Lower lobe of right lung (tissue), 2 donors: ENCODE data around the gene ASB16. TPM values are rescaled to one million over a fixed set of nuclear protein-coding genes. Genes with fewer than 3 reads are reported as not detected.
A peak's percentile ranks its signal among the peaks of the same experiment; 100 is the strongest.

Experiments used
- ATAC-seq, 2 donors: fragments of 200-7000 bp; cut with Tn5 transposase; one replicate each; pipeline ENCODE4 v1.9.1; 2020 to 2022; ENCODE audit warnings: mild to moderate bottlenecking in 2 of 2, moderate library complexity in 2 of 2
- DNase-seq: peaks from one replicate; pipeline ENCODE4 v3.0.0-alpha.2; 2020
- H3K27ac ChIP-seq: fragments of 200-600 bp; one replicate; pipeline ENCODE4 v1.8.0; 2022
- H3K27me3 ChIP-seq: fragments of 200-600 bp; one replicate; pipeline ENCODE4 v1.8.0; 2022; ENCODE audit warnings: low read depth
- H3K36me3 ChIP-seq: fragments of 200-600 bp; one replicate; pipeline ENCODE4 v1.8.0; 2022; ENCODE audit warnings: mild to moderate bottlenecking
- H3K4me1 ChIP-seq: fragments of 200-600 bp; one replicate; pipeline ENCODE4 v1.8.0; 2022
- H3K4me3 ChIP-seq: fragments of 200-600 bp; one replicate; pipeline ENCODE4 v1.8.0; 2022; ENCODE audit warnings: mild to moderate bottlenecking
- H3K9me3 ChIP-seq: fragments of 200-600 bp; one replicate; pipeline ENCODE4 v1.8.0; 2022
- CTCF ChIP-seq: fragments of 200-600 bp; IDR thresholded peaks from one replicate; pipeline ENCODE4 v1.8.0; 2022; ENCODE audit warnings: antibody characterized with exemption, mild to moderate bottlenecking
- intact Hi-C: fragments of 100-400 bp; cut with DNase I; formaldehyde crosslinking; loops from one replicate; pipeline ENCODE4 v1.11.0; 2022
- total RNA-seq: library from RNA; stranded (reverse); fragmentation: NEBNext Ultra II Directional; extraction: Animal tissue kit (Norgen Biotek cat#: 25700); gene quantifications from one replicate; pipeline ENCODE4 v1.2.1, GENCODE V29; 2021
- donor health status: DM: no; HTN: yes; CAD: no; lungs with severe emphysema.

Gene ASB16
- total RNA-seq, 1 donor from 2014 or later = not detected

- H3K9me3 ChIP-seq = no peaks in the 10 kb centered on the region
- H3K4me1 ChIP-seq = peaks cover 19% of the 10 kb centered on the region
- H3K4me3 ChIP-seq = no peak overlapping the region
- intact Hi-C loops = loop anchor here (10.0 kb wide), 1 partner anchor 133 kb away; the partner anchor contains the start of gene GRN
- H3K27me3 ChIP-seq = no peaks in the 10 kb centered on the region
- ATAC-seq (no peak), DNase-seq (peak; percentile 39)
- H3K27ac ChIP-seq = no peak overlapping the region
- H3K36me3 ChIP-seq = peaks cover 98% of the 10 kb centered on the region
- no peak for TF ChIP-seq CTCF
Measured at GRCh38 chr17:44211281-44212265, 41.1 kb downstream of the ASB16 start.

- Histone ChIP-seq H3K36me3 (peaks cover 98% of the 10 kb centered on the region), H3K4me3 (no peak overlapping the region), H3K9me3 (no peaks in the 10 kb centered on the region), H3K4me1 (peaks cover 31% of the 10 kb centered on the region), H3K27me3 (no peaks in the 10 kb centered on the region), H3K27ac (no peak overlapping the region)
- DNase-seq (no peak), ATAC-seq (no peak)
- intact Hi-C loops = loop anchor here (10.0 kb wide), 1 partner anchor 132 kb away; the partner anchor contains the start of gene GRN
- TF ChIP-seq CTCF = no peak
Measured at GRCh38 chr17:44212507-44213402, 42.3 kb downstream of the ASB16 start.

DNA sequence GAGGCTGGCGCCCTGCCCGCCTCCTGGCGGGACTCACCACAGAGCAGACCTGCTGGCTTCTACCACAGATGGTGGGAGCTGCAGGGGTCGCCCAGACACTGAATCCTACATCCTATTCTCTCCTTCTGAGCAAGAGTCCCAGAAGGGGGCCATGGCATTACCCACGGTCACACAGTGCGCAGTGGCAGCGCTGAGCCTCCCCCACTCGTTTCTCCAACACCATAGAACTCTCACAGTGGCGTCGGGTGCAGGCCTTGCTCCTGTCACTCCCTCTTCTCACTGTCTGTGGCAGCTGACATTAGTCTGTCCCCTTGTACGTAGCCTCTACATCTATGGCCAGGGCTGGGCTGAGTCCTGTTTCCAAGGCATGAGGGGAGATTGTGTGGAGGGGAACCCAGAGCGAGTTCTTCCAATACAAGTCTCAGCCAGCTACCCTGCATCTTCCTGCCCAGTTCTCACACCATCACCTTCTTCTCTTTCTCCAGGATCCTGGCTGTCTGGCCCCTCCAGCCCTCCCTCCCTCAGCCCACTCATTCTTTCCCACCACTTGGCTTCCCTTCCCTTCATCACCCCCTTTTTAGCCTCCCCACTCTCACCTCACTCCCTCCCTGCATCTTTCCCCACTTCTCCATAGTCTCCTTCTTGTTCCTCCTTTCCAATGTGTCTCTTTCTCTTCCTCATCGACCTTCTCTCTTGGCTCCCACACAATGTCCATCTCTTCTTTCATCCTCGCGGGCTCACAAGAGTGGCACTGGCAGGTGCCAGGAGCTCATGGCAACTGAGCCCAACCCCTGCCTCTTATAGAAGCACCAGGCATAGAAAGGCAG lies 43.1 kb downstream of the ASB16 start:
- intact Hi-C loops = loop anchor here (10.0 kb wide), 1 partner anchor 131 kb away; the partner anchor contains the start of gene GRN
- no peak for DNase-seq
- no peak for ATAC-seq
- H3K4me3 ChIP-seq = no peak overlapping the region
- H3K4me1 ChIP-seq = peaks cover 37% of the 10 kb centered on the region
- H3K27me3 ChIP-seq = no peaks in the 10 kb centered on the region
- no peak for TF ChIP-seq CTCF
- H3K27ac ChIP-seq = no peak overlapping the region
- H3K9me3 ChIP-seq = no peaks in the 10 kb centered on the region
- H3K36me3 ChIP-seq = peaks cover 90% of the 10 kb centered on the region

DNA sequence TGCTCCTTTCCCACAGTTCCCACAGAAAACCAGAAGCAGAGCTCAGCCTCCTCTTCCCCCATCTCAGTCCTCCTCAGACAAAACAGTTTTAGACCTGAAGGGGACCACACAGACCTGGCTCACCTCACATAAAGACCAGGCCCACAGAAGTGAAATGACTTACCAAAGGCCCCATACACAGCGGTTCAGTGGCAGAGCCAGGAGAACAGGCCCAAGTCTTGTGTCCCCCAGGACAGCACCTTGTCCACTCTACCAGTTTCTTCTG lies 43.7 kb downstream of the ASB16 start:
- TF ChIP-seq CTCF = no peak
- Histone ChIP-seq H3K4me1 (peaks cover 37% of the 10 kb centered on the region), H3K27ac (no peak overlapping the region), H3K4me3 (no peak overlapping the region), H3K27me3 (no peaks in the 10 kb centered on the region), H3K36me3 (peaks cover 85% of the 10 kb centered on the region), H3K9me3 (no peaks in the 10 kb centered on the region)
- intact Hi-C loops = loop anchor here (10.0 kb wide), 1 partner anchor 131 kb away; the partner anchor contains the start of gene GRN
- no peak for DNase-seq
- no peak for ATAC-seq

DNA sequence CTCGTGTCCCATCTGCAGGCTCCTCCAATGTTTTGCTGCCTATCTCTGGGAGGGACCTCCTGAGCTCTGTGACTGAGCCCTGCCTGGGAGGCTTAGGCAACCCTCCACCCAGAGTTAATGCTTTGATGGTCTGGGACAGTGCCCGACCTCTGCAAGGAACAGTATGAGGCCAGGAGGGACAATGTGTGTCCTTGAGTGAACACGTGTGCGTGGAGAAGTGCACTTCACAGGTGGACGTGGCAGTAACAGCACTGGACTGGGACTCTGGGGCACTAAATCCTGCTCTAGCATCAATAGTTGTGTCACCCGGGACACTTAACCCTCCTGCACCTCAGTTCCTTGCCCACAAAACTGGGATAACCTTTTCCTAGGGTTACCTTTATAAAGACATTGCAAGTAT lies 44.4 kb downstream of the ASB16 start:
- Histone ChIP-seq H3K9me3 (no peaks in the 10 kb centered on the region), H3K36me3 (peaks cover 77% of the 10 kb centered on the region), H3K4me3 (no peak overlapping the region), H3K27ac (no peak overlapping the region), H3K27me3 (no peaks in the 10 kb centered on the region), H3K4me1 (peaks cover 35% of the 10 kb centered on the region)
- TF ChIP-seq CTCF = no peak
- intact Hi-C loops = loop anchor here (10.0 kb wide), 1 partner anchor 130 kb away; the partner anchor contains the start of gene GRN
- DNase-seq (no peak), ATAC-seq (no peak)
